GM12878 (cell line): Measurements from ENCODE around the gene ART1. TPM values are rescaled to one million over a fixed set of nuclear protein-coding genes. Genes with fewer than 3 reads are reported as not detected.

Experiments used
- ATAC-seq: fragments of 200-7000 bp; cut with Tn5 transposase; 3 replicates; pipeline ENCODE4 v1.9.1; 2020; ENCODE audit warnings: mild to moderate bottlenecking, moderate library complexity
- BruUV-seq: library from RNA; stranded (reverse); fragments of 400-500 nt; replicated peaks from 2 replicates; lab custom pipeline; 2021; lab: Mats Ljungman, UMichigan
- CTCF ChIA-PET: fragments of 300-600 bp; sonication (Branson Sonifier 250); formaldehyde crosslinking; extraction: SDS; loops from one replicate; lab custom pipeline; 2021; ENCODE audit warnings: inconsistent platforms; lab: Yijun Ruan, JAX
- POLR2A ChIA-PET: fragments of 350-600 bp; formaldehyde crosslinking; extraction: SDS; loops from one replicate; lab custom pipeline; 2021; ENCODE audit warnings: inconsistent platforms; lab: Charles Lee
- RAD21 ChIA-PET: fragments of 300-600 bp; sonication (Branson Sonifier 250); formaldehyde crosslinking; loops from one replicate; lab custom pipeline; 2023; ENCODE audit warnings: antibody characterized with exemption; ENCODE audit not compliant: unreplicated experiment; lab: Charles Lee
- SMC1A ChIA-PET: fragments of 300-600 bp; sonication (Branson Sonifier 250); formaldehyde crosslinking; loops from one replicate; lab custom pipeline; 2023; ENCODE audit not compliant: unreplicated experiment, uncharacterized antibody; lab: Charles Lee
- DNase-seq: peaks from one replicate; pipeline ENCODE4 v3.0.0-alpha.2; 2011; ENCODE audit warnings: low read depth, low spot score
- FAIRE-seq: peaks from 3 replicates; lab custom pipeline; 2011; peaks lifted over from hg19 to GRCh38; lab: Jason Lieb, UNC
- H2AFZ ChIP-seq: 2 replicates; pipeline ENCODE4 v1.6.0; 2011; ENCODE audit warnings: low read depth, low read length, control low read depth; ENCODE audit not compliant: control insufficient read depth
- H3K27ac ChIP-seq: 2 replicates; pipeline ENCODE4 v1.5.1; 2011; ENCODE audit warnings: control low read depth; ENCODE audit not compliant: control insufficient read depth, insufficient read depth
- H3K27me3 ChIP-seq, 2 experiments: replicated peaks in 1 of 2; 2 replicates each; pipeline versions ENCODE4 v1.6.0 to v1.6.1; 2011; ENCODE audit warnings: low read length in 1 of 2; ENCODE audit not compliant: control insufficient read depth in 2 of 2, insufficient read depth in 2 of 2
- H3K36me3 ChIP-seq, 2 experiments: 2 replicates each; pipeline ENCODE4 v1.5.1; 2011; ENCODE audit warnings: low read length in 1 of 2; ENCODE audit not compliant: control insufficient read depth in 2 of 2, insufficient read depth in 2 of 2
- H3K4me1 ChIP-seq: 2 replicates; pipeline ENCODE4 v1.6.1; 2011; ENCODE audit warnings: mild to moderate bottlenecking, low read length, moderate library complexity, mixed read lengths; ENCODE audit not compliant: control insufficient read depth, insufficient read depth
- H3K4me2 ChIP-seq: 2 replicates; pipeline ENCODE4 v1.6.0; 2011; ENCODE audit warnings: control low read depth; ENCODE audit not compliant: control insufficient read depth, insufficient read depth
- H3K4me3 ChIP-seq: fragments of 200-600 bp; sonication (generic); 2 replicates; pipeline ENCODE4 v1.5.1; 2016
- H3K79me2 ChIP-seq: 2 replicates; pipeline ENCODE4 v1.6.0; 2011; ENCODE audit warnings: low read length; ENCODE audit not compliant: control insufficient read depth, insufficient read depth
- H3K9ac ChIP-seq: 2 replicates; pipeline ENCODE4 v1.8.0; 2011; ENCODE audit warnings: low read length, control low read depth, mixed read lengths; ENCODE audit not compliant: control insufficient read depth, insufficient read depth
- H3K9me3 ChIP-seq: replicated peaks from 3 replicates; pipeline ENCODE4 v1.5.1; 2011; ENCODE audit warnings: mild to moderate bottlenecking, low read length; ENCODE audit not compliant: control insufficient read depth, insufficient read depth
- H4K20me1 ChIP-seq: 2 replicates; pipeline ENCODE4 v1.6.0; 2011; ENCODE audit not compliant: control insufficient read depth, insufficient read depth
- NFYA ChIP-seq: IDR thresholded peaks from 2 replicates; pipeline ENCODE4 v1.6.1; 2011; ENCODE audit warnings: low read depth, mild to moderate bottlenecking, low read length, improper control_type of control experiment, borderline replicate concordance
- PKNOX1 ChIP-seq: fragments of 450-650 bp; IDR thresholded peaks from 2 replicates; pipeline ENCODE4 v1.6.1; 2016; ENCODE audit warnings: mild to moderate bottlenecking
- SKIL ChIP-seq: fragments of 450-650 bp; IDR thresholded peaks from 2 replicates; pipeline ENCODE4 v1.6.1; 2017; ENCODE audit warnings: mild to moderate bottlenecking, low read depth, inconsistent platforms; ENCODE audit not compliant: poor library complexity, severe bottlenecking
- SREBF2 ChIP-seq: IDR thresholded peaks from 2 replicates; pipeline ENCODE4 v1.6.1; 2012; ENCODE audit warnings: mild to moderate bottlenecking, low read length
- TARDBP ChIP-seq: IDR thresholded peaks from 2 replicates; pipeline ENCODE4 v1.6.1; 2016; ENCODE audit warnings: borderline replicate concordance
- TCF12 ChIP-seq: IDR thresholded peaks from 2 replicates; pipeline ENCODE4 v1.6.1; 2011; ENCODE audit warnings: low read depth, mild to moderate bottlenecking, low read length
- WRNIP1 ChIP-seq: IDR thresholded peaks from 2 replicates; pipeline ENCODE4 v1.6.1; 2011; ENCODE audit warnings: low read depth, low read length, improper control_type of control experiment, borderline replicate concordance
- ZNF384 ChIP-seq: IDR thresholded peaks from 2 replicates; pipeline ENCODE4 v1.6.1; 2012; ENCODE audit warnings: low read depth, mild to moderate bottlenecking, low read length, improper control_type of control experiment, borderline replicate concordance
- WGBS: methylation state at CpG from one replicate; pipeline ENCODE4 v1.1.6; 2016; ENCODE audit warnings: low lambda C conversion rate; ENCODE audit not compliant: insufficient replicate concordance, insufficient coverage; ENCODE audit errors: missing lambda C conversion rate; 5-methylcytosine and 5-hydroxymethylcytosine counted together
- in situ Hi-C: fragments of 300-500 bp; cut with MboI; formaldehyde crosslinking; loops from 9 replicates; pipeline ENCODE4 v1.14.3; 2018; ENCODE audit warnings: mixed read lengths
- intact Hi-C: fragments of 100-400 bp; cut with micrococcal nuclease; formaldehyde crosslinking; loops from one replicate; pipeline ENCODE4 v1.14.2; 2022; ENCODE audit not compliant: unreplicated experiment
- polyA plus RNA-seq, 11 experiments: library from polyadenylated mRNA; depleted of rRNA in 4 of 11; unstranded in 6 of 11; stranded (reverse) in 5 of 11; fragments of >200 nt; fragmentation: Nextera tagmentation in 4 of 11; fragmentation: Illumina TruSeq in 1 of 11; extraction: Ambion mirVana in 4 of 11; extraction: Trizol in 1 of 11; gene quantifications; 1 replicate in 1 of 11; 2 replicates in 10 of 11; pipeline versions ENCODE4 v1.2.1 to v1.2.3, GENCODE V29; 2011 to 2016; ENCODE audit warnings: inconsistent platforms in 2 of 11, missing spikeins in 2 of 11, low read depth in 1 of 11
- total RNA-seq, 4 experiments: library from RNA; depleted of rRNA in 3 of 4; stranded (reverse); fragments of >200 nt in 3 of 4; fragmentation: Illumina TruSeq in 1 of 4; extraction: Trizol in 1 of 4; gene quantifications; 2 replicates each; pipeline versions ENCODE4 v1.2.1 to v1.2.3, GENCODE V29; 2013 to 2021

The ART1 gene
- total and polyA plus RNA-seq, 10 of the 15 experiments (the other 5 are each of a cell fraction or from before 2014, with no cell fraction given): not detected

GRCh38 chr11:3610846-3611245, 34.1 kb upstream of the ART1 start:
- TF ChIP-seq TCF12: no peak
- TF ChIP-seq WRNIP1: no peak
- no peak for TF ChIP-seq NFYA
- TF ChIP-seq PKNOX1: no peak
- TF ChIP-seq SKIL: no peak
- TF ChIP-seq ZNF384: no peak
- no peak for TF ChIP-seq TARDBP
- TF ChIP-seq SREBF2: no peak
- intact Hi-C loops: no loop called here
- ChIA-PET SMC1A (interaction anchor here (0.7 kb wide), 1 partner anchor 135 kb away, joined by 3 read pairs; no protein-coding TSS in a partner anchor), POLR2A (no interaction called here), CTCF (interaction anchor here (0.7 to 4.4 kb wide), 4 partner anchors 13 to 198 kb away, joined by 3 to 23 read pairs (median 4); no protein-coding TSS in a partner anchor), RAD21 (no interaction called here)
- H3K79me2 ChIP-seq: no peaks in the 10 kb centered on the region
- in situ Hi-C loops: no loop called here
- 60% methylated on average over 4 of the region's 4 CpGs for WGBS
- no peaks in the 10 kb centered on the region for H3K27me3 ChIP-seq
- no peaks in the 10 kb centered on the region for H4K20me1 ChIP-seq
- FAIRE-seq: no peak
- no peak overlapping the region for H3K9ac ChIP-seq
- no peaks in the 10 kb centered on the region; the same call in 2 of the 3 replicates for H3K9me3 ChIP-seq
- no peak overlapping the region for H3K4me3 ChIP-seq
- H3K4me2 ChIP-seq: no peak overlapping the region
- BruUV-seq: no TSS peak
- H3K36me3 ChIP-seq: no peaks in the 10 kb centered on the region
- no peak overlapping the region for H2AFZ ChIP-seq
- no peak for DNase-seq
- no peak for ATAC-seq
- H3K4me1 ChIP-seq: peaks cover 10% of the 10 kb centered on the region
- H3K27ac ChIP-seq: no peak overlapping the region
